Spleen (tissue), 11 donors: ENCODE data around the gene STAMBP. TPM values are rescaled to one million over a fixed set of nuclear protein-coding genes. Genes with fewer than 3 reads are reported as not detected.

Experiments
- DNase-seq: peaks from one replicate; pipeline ENCODE4 v3.0.0-alpha.2; 2020
- H3K27ac ChIP-seq, 8 donors: fragments of 200-600 bp; sonication (generic) in 7 of 8; 1 replicate in 4 of 8; 2 replicates in 4 of 8; pipeline versions ENCODE4 v1.5.0 to v1.8.0; 2016 to 2021; ENCODE audit warnings: inconsistent platforms in 4 of 8, mild to moderate bottlenecking in 4 of 8, moderate library complexity in 1 of 8
- H3K27me3 ChIP-seq, 7 donors: fragments of 200-600 bp; sonication (generic) in 6 of 7; replicated peaks in 1 of 7; 1 replicate in 4 of 7; 2 replicates in 3 of 7; pipeline versions ENCODE4 v1.5.0 to v1.8.0; 2016 to 2021; ENCODE audit warnings: inconsistent platforms in 3 of 7, mild to moderate bottlenecking in 1 of 7
- H3K36me3 ChIP-seq, 6 donors: fragments of 200-600 bp; sonication (generic) in 5 of 6; 1 replicate in 4 of 6; 2 replicates in 2 of 6; pipeline versions ENCODE4 v1.5.0 to v1.8.0; 2016 to 2021; ENCODE audit warnings: inconsistent platforms in 2 of 6
- H3K4me1 ChIP-seq, 6 donors: fragments of 200-600 bp; sonication (generic) in 5 of 6; 1 replicate in 3 of 6; 2 replicates in 3 of 6; pipeline versions ENCODE4 v1.5.0 to v1.8.0; 2016 to 2021; ENCODE audit warnings: inconsistent platforms in 3 of 6
- H3K4me3 ChIP-seq, 8 donors: fragments of 200-600 bp; sonication (generic) in 7 of 8; 1 replicate in 4 of 8; 2 replicates in 4 of 8; pipeline versions ENCODE4 v1.5.0 to v1.8.0; 2016 to 2021; ENCODE audit warnings: inconsistent platforms in 4 of 8, mild to moderate bottlenecking in 4 of 8, moderate library complexity in 2 of 8
- H3K9me3 ChIP-seq, 8 donors: fragments of 200-600 bp; sonication (generic) in 7 of 8; 1 replicate in 4 of 8; 2 replicates in 4 of 8; pipeline versions ENCODE4 v1.5.0 to v1.8.0; 2016 to 2021; ENCODE audit warnings: inconsistent platforms in 4 of 8
- CTCF ChIP-seq, 11 experiments: fragments of 200-600 bp in 7 of 11; fragments of 450-650 bp in 4 of 11; sonication (generic) in 4 of 11; IDR thresholded peaks in 8 of 11; conservative IDR thresholded peaks in 3 of 11; 1 replicate in 7 of 11; 2 replicates in 4 of 11; pipeline versions ENCODE4 v1.4.0 to v1.8.0; 2016 to 2021; ENCODE audit warnings: antibody characterized with exemption in 11 of 11, inconsistent platforms in 4 of 11, mild to moderate bottlenecking in 1 of 11
- POLR2A ChIP-seq, 3 donors: fragments of 450-650 bp; IDR thresholded peaks; one replicate each; pipeline ENCODE4 v1.5.1; 2017; ENCODE audit warnings: antibody characterized with exemption in 3 of 3, mild to moderate bottlenecking in 1 of 3
- POLR2AphosphoS5 ChIP-seq, 3 donors: sonication (generic); formaldehyde crosslinking; IDR thresholded peaks; one replicate each; pipeline ENCODE4 v1.5.1; 2017; ENCODE audit warnings: antibody characterized with exemption in 3 of 3
- WGBS, 5 donors: extraction: QIAGEN DNeasy Blood & Tissue Kit in 3 of 5; methylation state at CpG; one replicate each; pipeline versions ENCODE4 v1.1.5 to v1.1.7; 2013 to 2018; 5-methylcytosine and 5-hydroxymethylcytosine counted together
- intact Hi-C: fragments of 100-400 bp; cut with DNase I; formaldehyde crosslinking; loops from one replicate; pipeline ENCODE4 v1.15.0; 2023; ENCODE audit warnings: low total_unique reads
- polyA plus RNA-seq, 3 donors: library from polyadenylated mRNA; stranded (reverse); fragments of 200-250 nt; gene quantifications; one replicate each; pipeline ENCODE4 v1.2.1, GENCODE V29; 2013
- total RNA-seq, 7 donors: library from RNA; depleted of rRNA in 3 of 7; stranded (reverse); fragments of >200 nt in 3 of 7; fragmentation: NEBNext Ultra II Directional in 4 of 7; extraction: Animal tissue kit (Norgen Biotek cat#: 25700) in 4 of 7; gene quantifications; one replicate each; pipeline versions ENCODE4 v1.1.0 to v1.2.1, GENCODE V29; 2016 to 2021
- donor health status: healthy with polysubstance abuse.
- donor health status: DM: no; HTN: no; CAD: no; lungs with moderate emphysema.
- donor health status: DM: no; HTN: no; CAD: no.
- donor health status: Bipolar disorder and iron deficiency.
- donor health status: healthy.
- donor health status: DM: no; HTN: no; CAD: no.
- donor health status: DM: yes; HTN: yes; CAD: no.

STAMBP gene
- total and polyA plus RNA-seq, 10 donors, result 19.5 to 35.1 (median 28.1) TPM

- Histone ChIP-seq H3K9me3 (no peaks in the 10 kb centered on the region), H3K4me3 (no peak overlapping the region), H3K27ac (no peak overlapping the region), H3K27me3 (no peaks in the 10 kb centered on the region), H3K36me3 (no peaks in the 10 kb centered on the region), H3K4me1 (peaks cover 0 to 9% (median 3%) of the 10 kb centered on the region in 6 donors)
- intact Hi-C loops, result no loop called here
- TF ChIP-seq POLR2A (IDR thresholded peaks at IDR 0.05) (no peak), CTCF (IDR thresholded peaks at IDR 0.05 in 8 of 11, conservative IDR thresholded peaks at IDR 0.05 in 3 of 11) (no peak), POLR2AphosphoS5 (IDR thresholded peaks at IDR 0.05) (no peak)
- no peak for DNase-seq
- WGBS, 5 donors, result 87 to 91% (median 89%) methylated on average over 10 of the region's 10 CpGs
Measured at GRCh38 chr2:73908689-73909652, 80.2 kb downstream of the STAMBP start.

GRCh38 chr2:73910873-73911547, 82.2 kb downstream of the STAMBP start:
- DNase-seq, result no peak
- H3K27me3 ChIP-seq, result no peaks in the 10 kb centered on the region
- no peak overlapping the region for H3K4me3 ChIP-seq
- peaks cover 0 to 9% (median 3%) of the 10 kb centered on the region in 6 donors for H3K4me1 ChIP-seq
- TF ChIP-seq CTCF (IDR thresholded peaks at IDR 0.05 in 8 of 11, conservative IDR thresholded peaks at IDR 0.05 in 3 of 11) (no peak), POLR2A (IDR thresholded peaks at IDR 0.05) (no peak), POLR2AphosphoS5 (IDR thresholded peaks at IDR 0.05) (no peak)
- intact Hi-C loops, result no loop called here
- WGBS, 5 donors, result 73 to 86% (median 82%) methylated on average over 6 of the region's 6 CpGs
- H3K36me3 ChIP-seq, result no peaks in the 10 kb centered on the region
- H3K27ac ChIP-seq, result no peak overlapping the region
- H3K9me3 ChIP-seq, result no peaks in the 10 kb centered on the region

- DNase-seq, result no peak
- TF ChIP-seq CTCF (IDR thresholded peaks at IDR 0.05 in 8 of 11, conservative IDR thresholded peaks at IDR 0.05 in 3 of 11) (no peak), POLR2AphosphoS5 (IDR thresholded peaks at IDR 0.05) (no peak), POLR2A (IDR thresholded peaks at IDR 0.05) (no peak)
- no peaks in the 10 kb centered on the region for H3K27me3 ChIP-seq
- no peak overlapping the region for H3K27ac ChIP-seq
- no peaks in the 10 kb centered on the region for H3K36me3 ChIP-seq
- intact Hi-C loops, result no loop called here
- H3K9me3 ChIP-seq, result no peaks in the 10 kb centered on the region
- WGBS, 5 donors, result 78 to 88% (median 88%) methylated on average over 8 of the region's 8 CpGs
- peaks cover 0 to 9% (median 3%) of the 10 kb centered on the region in 6 donors for H3K4me1 ChIP-seq
- H3K4me3 ChIP-seq, result no peak overlapping the region
Measured at GRCh38 chr2:73911548-73912208, 82.9 kb downstream of the STAMBP start.
